Spleen (tissue), 11 donors: ENCODE results near the gene SCN4A. TPM values are rescaled to one million over a fixed set of nuclear protein-coding genes. Genes with fewer than 3 reads are reported as not detected.

Experiments used
- DNase-seq: peaks from one replicate; pipeline ENCODE4 v3.0.0-alpha.2; 2020
- H3K27ac ChIP-seq, 8 donors: fragments of 200-600 bp; sonication (generic) in 7 of 8; 1 replicate in 4 of 8; 2 replicates in 4 of 8; pipeline versions ENCODE4 v1.5.0 to v1.8.0; 2016 to 2021; ENCODE audit warnings: inconsistent platforms in 4 of 8, mild to moderate bottlenecking in 4 of 8, moderate library complexity in 1 of 8
- H3K27me3 ChIP-seq, 7 donors: fragments of 200-600 bp; sonication (generic) in 6 of 7; replicated peaks in 1 of 7; 1 replicate in 4 of 7; 2 replicates in 3 of 7; pipeline versions ENCODE4 v1.5.0 to v1.8.0; 2016 to 2021; ENCODE audit warnings: inconsistent platforms in 3 of 7, mild to moderate bottlenecking in 1 of 7
- H3K36me3 ChIP-seq, 6 donors: fragments of 200-600 bp; sonication (generic) in 5 of 6; 1 replicate in 4 of 6; 2 replicates in 2 of 6; pipeline versions ENCODE4 v1.5.0 to v1.8.0; 2016 to 2021; ENCODE audit warnings: inconsistent platforms in 2 of 6
- H3K4me1 ChIP-seq, 6 donors: fragments of 200-600 bp; sonication (generic) in 5 of 6; 1 replicate in 3 of 6; 2 replicates in 3 of 6; pipeline versions ENCODE4 v1.5.0 to v1.8.0; 2016 to 2021; ENCODE audit warnings: inconsistent platforms in 3 of 6
- H3K4me3 ChIP-seq, 8 donors: fragments of 200-600 bp; sonication (generic) in 7 of 8; 1 replicate in 4 of 8; 2 replicates in 4 of 8; pipeline versions ENCODE4 v1.5.0 to v1.8.0; 2016 to 2021; ENCODE audit warnings: inconsistent platforms in 4 of 8, mild to moderate bottlenecking in 4 of 8, moderate library complexity in 2 of 8
- H3K9me3 ChIP-seq, 8 donors: fragments of 200-600 bp; sonication (generic) in 7 of 8; 1 replicate in 4 of 8; 2 replicates in 4 of 8; pipeline versions ENCODE4 v1.5.0 to v1.8.0; 2016 to 2021; ENCODE audit warnings: inconsistent platforms in 4 of 8
- POLR2A ChIP-seq, 3 donors: fragments of 450-650 bp; IDR thresholded peaks; one replicate each; pipeline ENCODE4 v1.5.1; 2017; ENCODE audit warnings: antibody characterized with exemption in 3 of 3, mild to moderate bottlenecking in 1 of 3
- POLR2AphosphoS5 ChIP-seq, 3 donors: sonication (generic); formaldehyde crosslinking; IDR thresholded peaks; one replicate each; pipeline ENCODE4 v1.5.1; 2017; ENCODE audit warnings: antibody characterized with exemption in 3 of 3
- WGBS, 5 donors: extraction: QIAGEN DNeasy Blood & Tissue Kit in 3 of 5; methylation state at CpG; one replicate each; pipeline versions ENCODE4 v1.1.5 to v1.1.7; 2013 to 2018; 5-methylcytosine and 5-hydroxymethylcytosine counted together
- intact Hi-C: fragments of 100-400 bp; cut with DNase I; formaldehyde crosslinking; loops from one replicate; pipeline ENCODE4 v1.15.0; 2023; ENCODE audit warnings: low total_unique reads
- polyA plus RNA-seq, 3 donors: library from polyadenylated mRNA; stranded (reverse); fragments of 200-250 nt; gene quantifications; one replicate each; pipeline ENCODE4 v1.2.1, GENCODE V29; 2013
- total RNA-seq, 7 donors: library from RNA; depleted of rRNA in 3 of 7; stranded (reverse); fragments of >200 nt in 3 of 7; fragmentation: NEBNext Ultra II Directional in 4 of 7; extraction: Animal tissue kit (Norgen Biotek cat#: 25700) in 4 of 7; gene quantifications; one replicate each; pipeline versions ENCODE4 v1.1.0 to v1.2.1, GENCODE V29; 2016 to 2021
- TF ChIP-seq, protein P1 (sequence below), 11 experiments: fragments of 200-600 bp in 7 of 11; fragments of 450-650 bp in 4 of 11; sonication (generic) in 4 of 11; IDR thresholded peaks in 8 of 11; conservative IDR thresholded peaks in 3 of 11; 1 replicate in 7 of 11; 2 replicates in 4 of 11; pipeline versions ENCODE4 v1.4.0 to v1.8.0; 2016 to 2021; ENCODE audit warnings: antibody characterized with exemption in 11 of 11, inconsistent platforms in 4 of 11, mild to moderate bottlenecking in 1 of 11
- donor health status: healthy with polysubstance abuse.
- donor health status: DM: no; HTN: no; CAD: no; lungs with moderate emphysema.
- donor health status: DM: no; HTN: no; CAD: no.
- donor health status: Bipolar disorder and iron deficiency.
- donor health status: healthy.
- donor health status: DM: no; HTN: no; CAD: no.
- donor health status: DM: yes; HTN: yes; CAD: no.

SCN4A gene
- total and polyA plus RNA-seq, 10 donors = 0.14 to 4.0 (median 0.86) TPM

DNA sequence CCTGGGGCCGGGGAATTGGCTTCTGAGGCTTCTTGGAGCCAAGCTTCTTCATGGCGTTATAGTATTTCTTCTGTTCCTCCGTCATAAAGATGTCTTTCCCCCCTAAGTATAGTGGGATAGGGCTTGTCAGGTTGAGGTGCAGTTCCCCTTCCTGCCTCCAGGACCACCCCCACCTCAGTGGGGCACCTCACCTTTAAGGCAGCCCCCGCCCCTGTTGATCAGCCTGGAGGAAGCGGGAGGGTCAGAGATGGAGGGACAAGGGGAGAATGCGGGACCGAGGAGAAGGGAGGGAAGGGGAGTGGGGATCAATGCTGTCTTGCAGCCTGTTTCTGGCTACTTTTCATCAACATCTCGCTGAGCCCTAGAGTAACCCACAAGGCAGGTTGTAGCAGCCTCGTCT lies 29.0 kb downstream of the SCN4A start:
- intact Hi-C loops = no loop called here
- WGBS, 5 donors = 84 to 95% (median 89%) methylated on average over 9 of the region's 9 CpGs
- no peaks in the 10 kb centered on the region for H3K27me3 ChIP-seq

DNA sequence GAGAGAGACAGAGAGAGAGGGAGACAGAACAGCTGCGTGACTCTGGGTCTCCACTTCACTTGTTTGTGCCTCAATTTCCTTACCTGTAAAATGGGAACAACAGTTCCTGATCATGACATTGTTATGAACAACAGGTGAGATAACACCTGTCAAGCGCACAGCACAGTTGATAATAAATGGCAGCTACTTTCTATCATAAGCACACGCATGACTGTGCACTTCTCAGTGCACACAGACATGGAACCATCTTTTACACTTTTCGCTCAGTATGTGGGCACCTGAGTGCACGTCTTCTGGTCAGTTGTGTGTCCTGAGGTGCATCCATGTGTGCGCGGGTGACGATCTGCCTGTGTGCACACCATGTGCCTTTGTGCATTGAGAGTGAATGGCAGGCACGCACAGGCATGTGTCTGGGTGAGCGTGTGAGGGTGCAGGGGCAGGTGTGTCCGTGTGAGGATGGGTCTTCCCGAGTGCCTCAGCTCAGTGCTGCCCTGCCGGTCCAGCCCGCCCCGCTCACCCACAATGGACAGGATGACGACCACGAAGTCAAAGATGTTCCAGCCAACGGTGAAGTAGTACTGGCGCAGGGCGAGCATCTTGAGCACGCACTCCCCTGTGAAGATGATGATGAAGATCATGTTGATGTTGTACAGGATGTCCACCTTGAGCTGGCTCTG lies 30.3 kb downstream of the SCN4A start:
- Histone ChIP-seq H3K9me3 (no peaks in the 10 kb centered on the region), H3K27me3 (no peaks in the 10 kb centered on the region), H3K4me1 (peaks cover 10 to 56% (median 36%) of the 10 kb centered on the region in 6 donors), H3K4me3 (no peak overlapping the region), H3K36me3 (no peaks in the 10 kb centered on the region), H3K27ac (no peak overlapping the region)
- TF ChIP-seq POLR2A (IDR thresholded peaks at IDR 0.05) = no peak
- TF ChIP-seq POLR2AphosphoS5 (IDR thresholded peaks at IDR 0.05) = no peak
- TF ChIP-seq, protein P1, sequence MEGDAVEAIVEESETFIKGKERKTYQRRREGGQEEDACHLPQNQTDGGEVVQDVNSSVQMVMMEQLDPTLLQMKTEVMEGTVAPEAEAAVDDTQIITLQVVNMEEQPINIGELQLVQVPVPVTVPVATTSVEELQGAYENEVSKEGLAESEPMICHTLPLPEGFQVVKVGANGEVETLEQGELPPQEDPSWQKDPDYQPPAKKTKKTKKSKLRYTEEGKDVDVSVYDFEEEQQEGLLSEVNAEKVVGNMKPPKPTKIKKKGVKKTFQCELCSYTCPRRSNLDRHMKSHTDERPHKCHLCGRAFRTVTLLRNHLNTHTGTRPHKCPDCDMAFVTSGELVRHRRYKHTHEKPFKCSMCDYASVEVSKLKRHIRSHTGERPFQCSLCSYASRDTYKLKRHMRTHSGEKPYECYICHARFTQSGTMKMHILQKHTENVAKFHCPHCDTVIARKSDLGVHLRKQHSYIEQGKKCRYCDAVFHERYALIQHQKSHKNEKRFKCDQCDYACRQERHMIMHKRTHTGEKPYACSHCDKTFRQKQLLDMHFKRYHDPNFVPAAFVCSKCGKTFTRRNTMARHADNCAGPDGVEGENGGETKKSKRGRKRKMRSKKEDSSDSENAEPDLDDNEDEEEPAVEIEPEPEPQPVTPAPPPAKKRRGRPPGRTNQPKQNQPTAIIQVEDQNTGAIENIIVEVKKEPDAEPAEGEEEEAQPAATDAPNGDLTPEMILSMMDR (IDR thresholded peaks at IDR 0.05 in 8 of 11, conservative IDR thresholded peaks at IDR 0.05 in 3 of 11) = no peak
- DNase-seq = peak; percentile 64
- intact Hi-C loops = no loop called here
- 90 to 97% (median 94%) methylated on average over 17 to 21 of the region's 21 CpGs for WGBS, 5 donors

More for the DNA sequence above, 29.0 kb downstream of the SCN4A start:
- Histone ChIP-seq H3K4me3 (no peak overlapping the region), H3K27ac (no peak overlapping the region), H3K9me3 (no peaks in the 10 kb centered on the region), H3K36me3 (no peaks in the 10 kb centered on the region), H3K4me1 (peaks cover 10 to 57% (median 37%) of the 10 kb centered on the region in 6 donors)
- no peak for DNase-seq
- TF ChIP-seq, protein P1 (IDR thresholded peaks at IDR 0.05 in 8 of 11, conservative IDR thresholded peaks at IDR 0.05 in 3 of 11) = peak in 1 of 11 experiments; percentile 20
- no peak for TF ChIP-seq POLR2A (IDR thresholded peaks at IDR 0.05)

DNA sequence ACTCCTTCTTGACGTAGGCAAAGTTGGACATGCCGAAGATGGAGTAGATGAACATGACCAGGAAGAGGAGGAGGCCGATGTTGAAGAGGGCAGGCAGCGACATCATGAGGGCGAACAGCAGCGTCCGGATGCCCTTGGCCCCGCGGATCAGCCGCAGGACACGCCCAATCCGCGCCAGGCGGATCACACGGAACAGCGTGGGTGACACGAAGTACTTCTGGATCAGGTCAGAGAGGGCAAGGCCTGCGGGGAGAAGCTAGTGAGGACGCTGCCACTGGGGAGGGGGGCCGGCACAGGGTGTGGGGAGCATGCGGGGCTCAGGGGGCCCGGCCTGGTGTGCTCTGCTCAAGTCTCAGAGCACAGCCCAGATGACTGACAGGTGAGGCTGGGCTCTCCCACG lies 31.0 kb downstream of the SCN4A start:
- intact Hi-C loops = no loop called here
- Histone ChIP-seq H3K4me3 (no peak overlapping the region), H3K27ac (no peak overlapping the region), H3K36me3 (no peaks in the 10 kb centered on the region), H3K27me3 (no peaks in the 10 kb centered on the region), H3K4me1 (peaks cover 10 to 49% (median 29%) of the 10 kb centered on the region in 6 donors), H3K9me3 (no peaks in the 10 kb centered on the region)
- 84 to 89% (median 84%) methylated on average over 23 of the region's 23 CpGs for WGBS, 5 donors
- TF ChIP-seq, protein P1 (IDR thresholded peaks at IDR 0.05 in 8 of 11, conservative IDR thresholded peaks at IDR 0.05 in 3 of 11) = no peak
- TF ChIP-seq POLR2AphosphoS5 (IDR thresholded peaks at IDR 0.05) = peak in 2 of 3 donors; percentile 28 to 83
- peak; percentile 80 for DNase-seq

DNA sequence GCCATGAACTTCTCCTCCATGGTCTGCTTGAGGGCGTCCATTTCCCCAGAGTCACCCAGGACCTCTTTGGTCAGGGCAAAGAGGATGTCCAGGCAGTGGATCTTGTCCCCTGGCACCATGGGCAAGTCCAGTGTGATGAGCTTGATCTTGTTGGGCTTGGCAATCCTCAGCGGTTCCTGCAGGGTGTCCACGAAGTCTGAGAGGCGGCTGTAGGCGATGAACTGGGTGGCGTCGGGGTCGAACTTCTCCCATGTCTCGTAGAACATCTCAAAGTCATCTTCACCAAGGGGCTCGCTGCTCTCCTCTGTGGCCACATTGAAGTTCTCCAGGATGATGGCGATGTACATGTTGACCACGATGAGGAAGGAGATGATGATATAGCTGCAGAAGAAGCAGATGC lies 31.6 kb downstream of the SCN4A start:
- intact Hi-C loops = no loop called here

More for the DNA sequence above, 31.6 kb downstream of the SCN4A start:
- Histone ChIP-seq H3K4me3 (no peak overlapping the region), H3K9me3 (no peaks in the 10 kb centered on the region), H3K4me1 (peaks cover 6 to 43% (median 23%) of the 10 kb centered on the region in 6 donors), H3K36me3 (no peaks in the 10 kb centered on the region), H3K27me3 (no peaks in the 10 kb centered on the region), H3K27ac (no peak overlapping the region)
- TF ChIP-seq POLR2A (IDR thresholded peaks at IDR 0.05) (no peak), POLR2AphosphoS5 (IDR thresholded peaks at IDR 0.05) (no peak)
- TF ChIP-seq, protein P1 (IDR thresholded peaks at IDR 0.05 in 8 of 11, conservative IDR thresholded peaks at IDR 0.05 in 3 of 11) = no peak
- WGBS, 5 donors = 86 to 97% (median 94%) methylated on average over 9 to 12 of the region's 12 CpGs
- DNase-seq = peak; percentile 56
